ENCODE measurements around the gene PSMC2. TPM values are rescaled to one million over a fixed set of nuclear protein-coding genes. Genes with fewer than 3 reads are reported as not detected.

The PSMC2 gene
- total and polyA plus RNA-seq, 3 donors from 2014 or later: 74.5 to 151 (median 80.9) TPM

DNA sequence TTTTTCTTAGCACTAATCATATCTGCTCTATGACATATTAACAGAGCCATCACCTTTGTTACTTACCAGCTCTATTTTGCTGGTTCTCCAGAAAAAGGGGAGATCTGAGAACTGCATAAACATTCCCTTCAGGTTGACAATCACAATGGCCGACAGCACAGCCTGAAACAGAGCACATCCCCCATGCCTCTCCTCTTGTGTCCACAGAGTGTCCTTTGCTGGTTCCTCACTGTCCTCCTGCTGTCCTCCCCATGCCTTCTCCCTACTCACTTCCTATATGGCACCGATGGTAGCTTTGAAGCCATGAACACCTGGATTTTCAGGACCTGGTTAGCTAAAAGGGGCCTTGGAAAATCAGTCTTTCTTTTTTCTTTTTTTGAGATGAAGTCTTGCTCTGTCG, 41.8 kb downstream of the PSMC2 start:
- Histone ChIP-seq H3K9me3 (no peaks in the 10 kb centered on the region), H3K27me3 (no peaks in the 10 kb centered on the region), H3K36me3 (ENCODE audit: low read depth, missing control alignments) (no peaks in the 10 kb centered on the region), H3K4me1 (no peaks in the 10 kb centered on the region), H3K27ac (no peak overlapping the region), H3K4me3 (no peak overlapping the region)
- no peak for TF ChIP-seq POLR2A (IDR thresholded peaks at IDR 0.05)
- TF ChIP-seq, protein P1, sequence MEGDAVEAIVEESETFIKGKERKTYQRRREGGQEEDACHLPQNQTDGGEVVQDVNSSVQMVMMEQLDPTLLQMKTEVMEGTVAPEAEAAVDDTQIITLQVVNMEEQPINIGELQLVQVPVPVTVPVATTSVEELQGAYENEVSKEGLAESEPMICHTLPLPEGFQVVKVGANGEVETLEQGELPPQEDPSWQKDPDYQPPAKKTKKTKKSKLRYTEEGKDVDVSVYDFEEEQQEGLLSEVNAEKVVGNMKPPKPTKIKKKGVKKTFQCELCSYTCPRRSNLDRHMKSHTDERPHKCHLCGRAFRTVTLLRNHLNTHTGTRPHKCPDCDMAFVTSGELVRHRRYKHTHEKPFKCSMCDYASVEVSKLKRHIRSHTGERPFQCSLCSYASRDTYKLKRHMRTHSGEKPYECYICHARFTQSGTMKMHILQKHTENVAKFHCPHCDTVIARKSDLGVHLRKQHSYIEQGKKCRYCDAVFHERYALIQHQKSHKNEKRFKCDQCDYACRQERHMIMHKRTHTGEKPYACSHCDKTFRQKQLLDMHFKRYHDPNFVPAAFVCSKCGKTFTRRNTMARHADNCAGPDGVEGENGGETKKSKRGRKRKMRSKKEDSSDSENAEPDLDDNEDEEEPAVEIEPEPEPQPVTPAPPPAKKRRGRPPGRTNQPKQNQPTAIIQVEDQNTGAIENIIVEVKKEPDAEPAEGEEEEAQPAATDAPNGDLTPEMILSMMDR (IDR thresholded peaks at IDR 0.05): no peak
- intact Hi-C loops (cut with DNase I; ENCODE audit: low total_unique reads): no loop called here
- 89 to 93% methylated on average over 3 of the region's 3 CpGs for WGBS, 2 donors
- DNase-seq: no peak

DNA sequence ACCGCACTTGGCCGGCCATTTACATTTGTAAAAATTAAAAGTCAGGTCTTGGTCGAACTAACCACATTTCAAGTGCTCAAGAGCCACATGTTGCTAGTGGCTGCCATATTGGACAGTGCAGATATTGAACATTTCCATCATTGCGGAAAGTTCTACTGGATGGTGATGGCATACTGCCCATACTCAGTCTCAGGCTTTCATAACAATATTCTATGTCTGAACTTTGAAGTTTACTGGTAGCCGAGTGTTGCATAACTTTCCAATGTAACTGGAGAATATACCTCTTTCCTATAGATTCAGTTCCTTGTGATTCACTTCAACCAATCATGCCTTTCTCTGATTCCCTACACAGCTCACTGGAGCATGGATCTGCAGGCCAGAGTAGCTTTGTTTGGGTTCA, 43.7 kb downstream of the PSMC2 start:
- H3K4me3 ChIP-seq: no peak overlapping the region
- H3K36me3 ChIP-seq (ENCODE audit: low read depth, missing control alignments): no peaks in the 10 kb centered on the region
- WGBS, 2 donors: 93 to 98% methylated on average over 5 of the region's 5 CpGs
- intact Hi-C loops (cut with DNase I; ENCODE audit: low total_unique reads): no loop called here
- H3K27me3 ChIP-seq: no peaks in the 10 kb centered on the region
- no peaks in the 10 kb centered on the region for H3K4me1 ChIP-seq
- TF ChIP-seq POLR2A (IDR thresholded peaks at IDR 0.05): no peak
- TF ChIP-seq, protein P1 (IDR thresholded peaks at IDR 0.05): no peak
- H3K27ac ChIP-seq: no peak overlapping the region
- no peak for DNase-seq
- no peaks in the 10 kb centered on the region for H3K9me3 ChIP-seq

DNA sequence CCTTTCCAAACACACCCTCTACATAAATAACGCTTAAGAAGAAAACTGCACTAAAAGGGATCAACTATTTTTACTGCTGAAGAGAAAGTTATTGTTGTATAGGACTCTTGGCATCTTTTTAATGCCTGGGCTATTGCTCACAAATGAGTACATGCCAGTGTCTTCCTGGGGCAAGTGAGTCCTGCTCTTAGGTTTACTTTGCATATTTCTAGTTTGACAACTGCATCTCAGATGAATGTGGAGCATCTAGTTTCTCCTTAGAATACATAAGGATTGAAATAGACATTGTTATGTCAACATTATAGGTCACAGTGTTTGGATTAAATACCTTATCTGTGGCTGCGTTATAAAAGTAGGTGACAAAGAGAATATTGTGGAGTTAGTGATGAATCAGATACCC, 44.5 kb downstream of the PSMC2 start:
- Histone ChIP-seq H3K36me3 (ENCODE audit: low read depth, missing control alignments) (no peaks in the 10 kb centered on the region), H3K27ac (no peak overlapping the region), H3K4me3 (no peak overlapping the region), H3K4me1 (no peaks in the 10 kb centered on the region), H3K9me3 (no peaks in the 10 kb centered on the region), H3K27me3 (no peaks in the 10 kb centered on the region)
- TF ChIP-seq POLR2A (IDR thresholded peaks at IDR 0.05): no peak
- TF ChIP-seq, protein P1 (IDR thresholded peaks at IDR 0.05): no peak
- no peak for DNase-seq
- WGBS, 2 donors: 83 to 89% methylated on average over 2 of the region's 2 CpGs
- intact Hi-C loops (cut with DNase I; ENCODE audit: low total_unique reads): no loop called here

DNA sequence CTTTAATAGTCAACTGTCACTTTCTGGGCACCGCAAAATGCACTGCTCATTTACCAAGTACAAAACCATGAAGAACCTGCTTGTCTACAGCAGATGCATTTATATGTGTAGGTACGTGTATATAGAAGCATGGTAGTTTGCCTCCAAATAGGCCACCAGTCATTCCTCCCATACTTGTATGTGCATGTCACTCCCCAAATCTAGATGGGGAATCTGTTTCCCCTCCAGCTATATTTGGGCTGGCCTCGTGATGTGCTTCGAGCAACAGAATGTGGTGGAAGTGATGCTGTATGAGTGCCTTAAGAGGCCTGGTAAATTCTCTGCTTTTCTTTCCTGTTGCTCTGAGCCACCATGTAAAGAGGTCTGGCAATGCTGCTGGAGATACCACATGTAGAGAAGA, 47.1 kb downstream of the PSMC2 start:
- H3K4me3 ChIP-seq: no peak overlapping the region
- H3K27me3 ChIP-seq: no peaks in the 10 kb centered on the region
- H3K9me3 ChIP-seq: no peaks in the 10 kb centered on the region
- WGBS, 2 donors: 70 to 93% methylated on average over 4 of the region's 4 CpGs
- intact Hi-C loops (cut with DNase I; ENCODE audit: low total_unique reads): no loop called here
- TF ChIP-seq, protein P1 (IDR thresholded peaks at IDR 0.05): no peak
- no peak for TF ChIP-seq POLR2A (IDR thresholded peaks at IDR 0.05)
- DNase-seq: no peak
- H3K4me1 ChIP-seq: no peaks in the 10 kb centered on the region
- H3K27ac ChIP-seq: no peak overlapping the region
- H3K36me3 ChIP-seq (ENCODE audit: low read depth, missing control alignments): no peaks in the 10 kb centered on the region

DNA sequence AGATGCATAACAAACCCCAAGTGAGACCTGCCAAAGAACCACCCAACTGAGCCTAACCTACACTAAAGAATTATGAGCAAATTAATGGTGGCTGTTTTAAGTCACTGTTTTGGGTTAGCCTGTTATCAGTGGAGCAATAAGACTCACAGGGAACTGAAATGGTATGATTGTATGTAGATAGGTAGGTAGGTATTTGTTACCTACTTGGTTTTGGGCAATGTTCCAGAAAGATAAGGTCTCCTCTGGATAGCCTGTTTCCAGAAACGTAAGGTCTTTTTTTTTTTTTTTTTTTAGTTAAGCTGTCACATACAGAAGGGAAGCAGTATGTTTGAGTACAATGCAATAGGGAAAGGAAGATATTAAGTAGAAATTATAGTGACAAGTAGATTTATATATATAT, 47.6 kb downstream of the PSMC2 start:
- H3K27ac ChIP-seq: no peak overlapping the region
- intact Hi-C loops (cut with DNase I; ENCODE audit: low total_unique reads): no loop called here
- H3K4me3 ChIP-seq: no peak overlapping the region
- TF ChIP-seq, protein P1 (IDR thresholded peaks at IDR 0.05): no peak
- TF ChIP-seq POLR2A (IDR thresholded peaks at IDR 0.05): no peak
- H3K9me3 ChIP-seq: no peaks in the 10 kb centered on the region
- 61 to 77% methylated on average over 1 of the region's 1 CpG for WGBS, 2 donors
- H3K27me3 ChIP-seq: no peaks in the 10 kb centered on the region
- DNase-seq: no peak
- no peaks in the 10 kb centered on the region for H3K36me3 ChIP-seq (ENCODE audit: low read depth, missing control alignments)
- no peaks in the 10 kb centered on the region for H3K4me1 ChIP-seq

Data from testis (tissue), 3 donors.